ENCODE measurements around the gene NCAM2.

The NCAM2 gene

DNA sequence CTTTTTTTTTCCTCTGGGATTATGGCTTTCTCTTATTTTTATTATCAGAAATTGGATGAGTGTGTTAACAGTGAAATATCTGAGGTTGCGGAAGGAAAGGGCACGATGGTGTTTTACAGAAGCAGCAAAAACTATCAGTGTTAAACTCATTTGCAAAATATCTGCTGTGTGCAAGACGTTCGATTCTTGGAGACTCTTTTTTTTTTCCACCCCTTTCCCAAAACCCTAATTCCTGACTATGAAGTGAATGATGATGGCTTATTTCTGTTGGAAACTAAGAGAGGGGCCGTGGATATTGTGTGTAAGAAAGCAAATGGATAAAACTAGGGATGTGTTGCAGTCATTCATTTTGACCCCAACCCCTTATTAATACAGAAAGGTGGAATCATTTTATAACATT, 677 bp downstream of the NCAM2 start:
- no peak overlapping the region for H3K27ac ChIP-seq (ENCODE audit: low read depth in 2 of 2, low read length in 2 of 2)
- H3K27me3 ChIP-seq (ENCODE audit: control insufficient read depth in 2 of 2, insufficient read depth in 2 of 2, low read length in 2 of 2): peaks cover 0 to 2% of the 10 kb centered on the region in 2 donors
- peak overlapping the region; percentile 63 to 74 for H3K4me3 ChIP-seq (ENCODE audit: low read length in 2 of 2)
- H3K9ac ChIP-seq (ENCODE audit: low read depth in 1 of 2, low read length in 2 of 2): no peak overlapping the region
- no peaks in the 10 kb centered on the region for H3K36me3 ChIP-seq (ENCODE audit: control insufficient read depth in 2 of 2, insufficient read depth in 2 of 2, low read length in 2 of 2)
- H3K4me1 ChIP-seq (ENCODE audit: control insufficient read depth in 2 of 2, insufficient read depth in 2 of 2, low read length in 2 of 2): peaks cover 0 to 2% of the 10 kb centered on the region in 2 donors
- H3K9me3 ChIP-seq (ENCODE audit: control insufficient read depth in 2 of 2, low read length in 2 of 2): no peaks in the 10 kb centered on the region

DNA sequence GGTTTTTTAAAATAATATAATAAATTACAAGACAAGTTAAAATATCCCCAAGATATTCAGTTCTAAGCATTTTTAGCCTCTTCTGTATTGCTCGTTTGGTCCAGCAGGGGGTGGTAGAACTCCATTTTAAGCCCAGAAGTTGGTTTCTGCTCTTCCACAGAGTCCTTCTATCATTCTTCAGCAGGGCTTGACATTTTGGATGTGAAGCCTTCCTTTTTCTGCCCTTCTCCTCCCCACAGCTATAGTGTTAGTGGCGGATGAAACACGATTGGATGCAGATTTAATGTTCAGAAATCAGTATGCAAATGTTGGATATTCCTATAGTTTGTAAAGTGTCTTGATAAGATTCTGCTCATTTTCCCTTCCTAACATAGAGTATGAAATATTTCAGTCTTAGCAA, 1.4 kb downstream of the NCAM2 start:
- Histone ChIP-seq H3K27me3 (ENCODE audit: control insufficient read depth in 2 of 2, insufficient read depth in 2 of 2, low read length in 2 of 2) (peaks cover 0 to 2% of the 10 kb centered on the region in 2 donors), H3K27ac (ENCODE audit: low read depth in 2 of 2, low read length in 2 of 2) (no peak overlapping the region), H3K9ac (ENCODE audit: low read depth in 1 of 2, low read length in 2 of 2) (no peak overlapping the region), H3K9me3 (ENCODE audit: control insufficient read depth in 2 of 2, low read length in 2 of 2) (no peaks in the 10 kb centered on the region), H3K36me3 (ENCODE audit: control insufficient read depth in 2 of 2, insufficient read depth in 2 of 2, low read length in 2 of 2) (no peaks in the 10 kb centered on the region), H3K4me3 (ENCODE audit: low read length in 2 of 2) (no peak overlapping the region), H3K4me1 (ENCODE audit: control insufficient read depth in 2 of 2, insufficient read depth in 2 of 2, low read length in 2 of 2) (peaks cover 0 to 2% of the 10 kb centered on the region in 2 donors)

DNA sequence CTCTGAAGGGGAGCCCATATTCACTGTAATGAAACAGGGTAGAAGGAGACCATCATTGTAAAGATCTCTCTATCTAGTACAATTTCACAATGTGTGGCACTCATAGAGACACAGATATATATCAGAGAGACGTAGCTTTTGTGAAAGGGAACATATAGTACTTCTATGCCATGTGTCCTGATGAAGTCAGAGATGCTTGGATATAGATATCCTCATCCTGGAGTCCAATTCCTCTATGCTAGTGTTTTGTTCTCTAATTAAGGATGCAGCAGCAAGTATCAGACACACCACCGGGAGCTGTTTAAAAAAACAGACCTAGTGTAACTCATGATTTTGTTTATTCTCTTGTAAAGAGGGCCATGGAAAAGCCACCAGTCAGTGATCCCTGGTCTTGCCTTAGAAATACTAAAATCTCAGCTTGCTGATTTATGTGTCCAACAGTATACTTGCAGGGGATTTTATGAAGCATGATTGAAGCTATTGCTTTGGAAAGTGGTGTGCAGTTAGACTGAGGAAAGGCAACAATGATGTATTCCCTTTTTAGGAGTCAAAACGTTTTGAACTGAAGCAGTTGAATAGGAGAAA, 2.5 kb downstream of the NCAM2 start:
- Histone ChIP-seq H3K4me1 (ENCODE audit: control insufficient read depth in 2 of 2, insufficient read depth in 2 of 2, low read length in 2 of 2) (peaks cover 0 to 2% of the 10 kb centered on the region in 2 donors), H3K27me3 (ENCODE audit: control insufficient read depth in 2 of 2, insufficient read depth in 2 of 2, low read length in 2 of 2) (peaks cover 0 to 2% of the 10 kb centered on the region in 2 donors), H3K9me3 (ENCODE audit: control insufficient read depth in 2 of 2, low read length in 2 of 2) (no peaks in the 10 kb centered on the region), H3K27ac (ENCODE audit: low read depth in 2 of 2, low read length in 2 of 2) (no peak overlapping the region), H3K36me3 (ENCODE audit: control insufficient read depth in 2 of 2, insufficient read depth in 2 of 2, low read length in 2 of 2) (no peaks in the 10 kb centered on the region), H3K4me3 (ENCODE audit: low read length in 2 of 2) (no peak overlapping the region), H3K9ac (ENCODE audit: low read depth in 1 of 2, low read length in 2 of 2) (no peak overlapping the region)

DNA sequence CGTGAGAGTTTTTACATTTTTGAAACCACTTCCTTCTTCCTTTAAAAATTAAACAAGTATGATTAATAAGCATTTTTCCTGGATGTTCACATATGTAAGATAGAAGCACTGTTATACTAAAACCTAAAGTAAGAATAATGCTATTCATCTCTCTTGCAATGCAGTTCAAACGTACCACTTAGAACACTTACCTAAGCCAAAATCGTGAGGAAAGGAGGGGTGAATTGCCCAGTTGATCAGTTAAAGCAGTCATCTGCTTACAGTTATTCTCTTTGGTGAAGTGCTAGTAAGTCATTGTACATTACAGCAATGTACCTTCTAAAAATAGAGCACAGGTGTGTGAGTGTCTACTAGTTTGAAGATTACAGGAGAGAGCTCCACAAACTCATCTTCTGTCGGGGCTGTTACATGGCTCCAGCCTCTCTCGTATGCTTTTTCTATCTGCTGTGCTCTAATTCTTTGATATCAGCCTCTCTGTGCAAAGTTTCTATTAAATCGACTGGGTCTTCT, 3.4 kb downstream of the NCAM2 start:
- Histone ChIP-seq H3K4me1 (ENCODE audit: control insufficient read depth in 2 of 2, insufficient read depth in 2 of 2, low read length in 2 of 2) (peaks cover 0 to 2% of the 10 kb centered on the region in 2 donors), H3K27me3 (ENCODE audit: control insufficient read depth in 2 of 2, insufficient read depth in 2 of 2, low read length in 2 of 2) (peaks cover 0 to 2% of the 10 kb centered on the region in 2 donors), H3K27ac (ENCODE audit: low read depth in 2 of 2, low read length in 2 of 2) (no peak overlapping the region), H3K9me3 (ENCODE audit: control insufficient read depth in 2 of 2, low read length in 2 of 2) (no peaks in the 10 kb centered on the region), H3K36me3 (ENCODE audit: control insufficient read depth in 2 of 2, insufficient read depth in 2 of 2, low read length in 2 of 2) (no peaks in the 10 kb centered on the region), H3K9ac (ENCODE audit: low read depth in 1 of 2, low read length in 2 of 2) (no peak overlapping the region), H3K4me3 (ENCODE audit: low read length in 2 of 2) (no peak overlapping the region)

DNA sequence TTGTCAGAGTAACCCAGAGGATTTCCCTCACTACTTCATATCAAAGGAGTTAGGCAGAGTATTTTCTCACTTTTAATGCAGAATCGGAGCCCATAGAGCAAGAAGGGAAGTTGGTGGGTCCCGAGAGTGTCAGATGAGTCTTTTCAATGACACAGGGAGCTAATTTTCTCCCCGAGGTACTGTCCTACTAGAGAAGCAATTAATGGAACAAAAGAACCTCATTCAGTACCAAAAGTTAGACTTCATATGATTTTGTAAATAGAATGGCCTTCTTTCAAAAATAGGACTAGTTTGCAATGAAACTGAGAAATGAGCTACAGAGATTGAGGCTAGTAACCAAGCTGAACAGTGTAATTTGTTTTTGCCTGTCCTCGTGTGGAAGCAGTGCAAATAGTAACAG, 3.9 kb downstream of the NCAM2 start:
- Histone ChIP-seq H3K4me1 (ENCODE audit: control insufficient read depth in 2 of 2, insufficient read depth in 2 of 2, low read length in 2 of 2) (peaks cover 0 to 2% of the 10 kb centered on the region in 2 donors), H3K27ac (ENCODE audit: low read depth in 2 of 2, low read length in 2 of 2) (no peak overlapping the region), H3K27me3 (ENCODE audit: control insufficient read depth in 2 of 2, insufficient read depth in 2 of 2, low read length in 2 of 2) (peaks cover 0 to 2% of the 10 kb centered on the region in 2 donors), H3K36me3 (ENCODE audit: control insufficient read depth in 2 of 2, insufficient read depth in 2 of 2, low read length in 2 of 2) (no peaks in the 10 kb centered on the region), H3K9ac (ENCODE audit: low read depth in 1 of 2, low read length in 2 of 2) (no peak overlapping the region), H3K9me3 (ENCODE audit: control insufficient read depth in 2 of 2, low read length in 2 of 2) (no peaks in the 10 kb centered on the region), H3K4me3 (ENCODE audit: low read length in 2 of 2) (no peak overlapping the region)

DNA sequence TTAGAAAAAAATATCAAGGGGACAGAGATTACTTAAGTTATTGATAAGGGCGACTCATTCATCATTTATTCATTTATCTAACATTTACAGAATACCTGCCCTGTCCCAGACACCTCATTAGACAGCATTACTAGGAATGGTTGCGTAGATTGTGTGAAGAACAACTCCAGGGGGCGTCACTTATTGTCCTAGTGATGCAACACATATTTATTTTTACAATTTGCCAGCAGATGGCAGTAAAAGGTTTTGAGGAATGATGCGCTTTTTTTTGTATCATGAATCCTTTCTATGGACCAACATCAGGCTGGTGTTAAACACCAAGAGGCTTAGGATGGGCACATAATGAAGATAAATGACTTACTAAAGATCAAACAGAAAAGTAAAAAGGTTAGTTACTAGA, 5.5 kb downstream of the NCAM2 start:
- no peak overlapping the region for H3K9ac ChIP-seq (ENCODE audit: low read depth in 1 of 2, low read length in 2 of 2)
- no peak overlapping the region for H3K4me3 ChIP-seq (ENCODE audit: low read length in 2 of 2)
- no peaks in the 10 kb centered on the region for H3K27me3 ChIP-seq (ENCODE audit: control insufficient read depth in 2 of 2, insufficient read depth in 2 of 2, low read length in 2 of 2)
- no peaks in the 10 kb centered on the region for H3K9me3 ChIP-seq (ENCODE audit: control insufficient read depth in 2 of 2, low read length in 2 of 2)
- H3K27ac ChIP-seq (ENCODE audit: low read depth in 2 of 2, low read length in 2 of 2): no peak overlapping the region
- H3K36me3 ChIP-seq (ENCODE audit: control insufficient read depth in 2 of 2, insufficient read depth in 2 of 2, low read length in 2 of 2): no peaks in the 10 kb centered on the region
- no peaks in the 10 kb centered on the region for H3K4me1 ChIP-seq (ENCODE audit: control insufficient read depth in 2 of 2, insufficient read depth in 2 of 2, low read length in 2 of 2)

DNA sequence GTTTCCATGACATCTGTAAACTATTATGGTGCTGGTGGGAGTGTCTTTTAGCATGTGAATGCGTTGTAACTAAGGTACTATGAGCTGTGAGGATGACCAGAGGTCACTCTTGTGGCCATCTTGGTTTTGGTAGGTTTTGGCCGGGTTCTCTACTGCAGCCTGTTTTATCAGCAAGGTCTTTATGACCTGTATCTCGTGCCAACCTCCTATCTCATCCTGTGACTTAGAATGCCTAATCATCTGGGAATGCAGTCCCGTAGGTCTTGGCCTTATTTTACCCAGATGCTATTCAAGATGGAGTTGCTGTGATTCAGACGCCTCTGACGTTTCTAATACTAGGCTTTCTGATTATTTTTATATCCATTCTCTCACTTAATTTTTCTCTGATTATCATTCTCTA, 9.4 kb downstream of the NCAM2 start:
- H3K27me3 ChIP-seq (ENCODE audit: control insufficient read depth in 2 of 2, insufficient read depth in 2 of 2, low read length in 2 of 2): no peaks in the 10 kb centered on the region
- no peak overlapping the region for H3K27ac ChIP-seq (ENCODE audit: low read depth in 2 of 2, low read length in 2 of 2)
- H3K4me3 ChIP-seq (ENCODE audit: low read length in 2 of 2): no peak overlapping the region
- H3K36me3 ChIP-seq (ENCODE audit: control insufficient read depth in 2 of 2, insufficient read depth in 2 of 2, low read length in 2 of 2): no peaks in the 10 kb centered on the region
- H3K9ac ChIP-seq (ENCODE audit: low read depth in 1 of 2, low read length in 2 of 2): no peak overlapping the region
- H3K9me3 ChIP-seq (ENCODE audit: control insufficient read depth in 2 of 2, low read length in 2 of 2): no peaks in the 10 kb centered on the region
- H3K4me1 ChIP-seq (ENCODE audit: control insufficient read depth in 2 of 2, insufficient read depth in 2 of 2, low read length in 2 of 2): no peaks in the 10 kb centered on the region

DNA sequence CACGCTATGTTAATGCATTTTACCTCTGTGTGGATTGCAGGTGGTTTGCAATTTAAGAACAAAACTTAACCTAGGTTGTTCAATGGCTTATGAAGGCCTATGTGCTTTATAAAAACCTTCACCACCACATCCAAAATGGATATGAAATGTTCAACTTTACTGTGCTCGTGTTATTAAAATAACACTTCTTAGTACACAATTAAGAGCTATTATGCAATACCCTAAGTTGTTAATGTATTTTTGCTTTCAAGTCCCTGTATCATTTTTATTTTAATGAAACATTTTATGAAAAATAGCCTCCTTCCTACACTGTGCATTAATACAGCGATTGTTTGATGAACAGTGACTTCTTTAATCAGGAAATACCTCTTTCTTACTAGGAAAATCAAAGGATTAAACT, 12.0 kb downstream of the NCAM2 start:
- H3K4me1 ChIP-seq (ENCODE audit: control insufficient read depth in 2 of 2, insufficient read depth in 2 of 2, low read length in 2 of 2): no peaks in the 10 kb centered on the region
- H3K4me3 ChIP-seq (ENCODE audit: low read length in 2 of 2): no peak overlapping the region
- H3K36me3 ChIP-seq (ENCODE audit: control insufficient read depth in 2 of 2, insufficient read depth in 2 of 2, low read length in 2 of 2): no peaks in the 10 kb centered on the region
- H3K9ac ChIP-seq (ENCODE audit: low read depth in 1 of 2, low read length in 2 of 2): no peak overlapping the region
- H3K27me3 ChIP-seq (ENCODE audit: control insufficient read depth in 2 of 2, insufficient read depth in 2 of 2, low read length in 2 of 2): no peaks in the 10 kb centered on the region
- no peaks in the 10 kb centered on the region for H3K9me3 ChIP-seq (ENCODE audit: control insufficient read depth in 2 of 2, low read length in 2 of 2)
- H3K27ac ChIP-seq (ENCODE audit: low read depth in 2 of 2, low read length in 2 of 2): no peak overlapping the region

DNA sequence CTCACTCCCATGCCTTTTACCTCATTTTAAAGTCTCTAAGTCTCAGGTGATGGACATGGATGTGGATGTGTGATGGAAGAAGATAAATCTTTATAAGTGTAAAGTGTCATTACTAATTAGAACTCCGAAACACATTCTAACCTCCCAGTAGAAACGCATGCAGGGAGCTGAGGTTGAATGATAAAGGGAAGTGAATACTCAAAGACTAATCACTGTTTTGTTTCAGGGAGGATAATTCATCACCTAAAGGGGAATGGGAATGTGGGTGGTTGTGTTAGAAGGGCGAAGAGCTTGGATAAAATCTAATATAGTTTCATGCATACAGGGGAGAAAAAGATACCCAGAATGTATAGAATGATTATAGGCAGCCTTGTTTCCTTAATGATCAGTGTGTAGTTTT, 12.5 kb downstream of the NCAM2 start:
- Histone ChIP-seq H3K4me3 (ENCODE audit: low read length in 2 of 2) (no peak overlapping the region), H3K4me1 (ENCODE audit: control insufficient read depth in 2 of 2, insufficient read depth in 2 of 2, low read length in 2 of 2) (no peaks in the 10 kb centered on the region), H3K9ac (ENCODE audit: low read depth in 1 of 2, low read length in 2 of 2) (no peak overlapping the region), H3K27ac (ENCODE audit: low read depth in 2 of 2, low read length in 2 of 2) (no peak overlapping the region), H3K36me3 (ENCODE audit: control insufficient read depth in 2 of 2, insufficient read depth in 2 of 2, low read length in 2 of 2) (no peaks in the 10 kb centered on the region), H3K9me3 (ENCODE audit: control insufficient read depth in 2 of 2, low read length in 2 of 2) (no peaks in the 10 kb centered on the region), H3K27me3 (ENCODE audit: control insufficient read depth in 2 of 2, insufficient read depth in 2 of 2, low read length in 2 of 2) (no peaks in the 10 kb centered on the region)

DNA sequence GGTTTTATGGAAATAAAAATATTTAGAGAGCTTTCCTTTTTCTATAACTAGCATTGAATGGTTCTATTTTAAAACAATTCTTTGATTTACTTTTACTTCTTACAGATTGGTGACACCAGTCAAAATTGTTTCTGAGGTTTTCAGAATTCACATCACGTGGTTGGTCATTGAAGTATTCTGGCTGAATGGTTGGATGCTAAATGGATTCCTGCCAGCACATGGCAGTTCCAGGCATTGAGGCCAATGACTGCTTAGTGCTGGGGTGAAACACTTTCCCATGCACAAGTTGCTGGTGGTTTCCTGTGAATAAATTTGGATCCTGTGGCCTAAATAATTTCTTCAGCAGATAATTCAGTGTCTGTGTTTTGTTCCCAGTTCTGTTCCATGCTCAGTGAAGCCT, 20.6 kb downstream of the NCAM2 start:
- Histone ChIP-seq H3K9ac (ENCODE audit: low read depth in 1 of 2, low read length in 2 of 2) (no peak overlapping the region), H3K9me3 (ENCODE audit: control insufficient read depth in 2 of 2, low read length in 2 of 2) (no peaks in the 10 kb centered on the region), H3K27ac (ENCODE audit: low read depth in 2 of 2, low read length in 2 of 2) (no peak overlapping the region), H3K4me3 (ENCODE audit: low read length in 2 of 2) (no peak overlapping the region), H3K27me3 (ENCODE audit: control insufficient read depth in 2 of 2, insufficient read depth in 2 of 2, low read length in 2 of 2) (no peaks in the 10 kb centered on the region), H3K4me1 (ENCODE audit: control insufficient read depth in 2 of 2, insufficient read depth in 2 of 2, low read length in 2 of 2) (no peaks in the 10 kb centered on the region), H3K36me3 (ENCODE audit: control insufficient read depth in 2 of 2, insufficient read depth in 2 of 2, low read length in 2 of 2) (no peaks in the 10 kb centered on the region)

DNA sequence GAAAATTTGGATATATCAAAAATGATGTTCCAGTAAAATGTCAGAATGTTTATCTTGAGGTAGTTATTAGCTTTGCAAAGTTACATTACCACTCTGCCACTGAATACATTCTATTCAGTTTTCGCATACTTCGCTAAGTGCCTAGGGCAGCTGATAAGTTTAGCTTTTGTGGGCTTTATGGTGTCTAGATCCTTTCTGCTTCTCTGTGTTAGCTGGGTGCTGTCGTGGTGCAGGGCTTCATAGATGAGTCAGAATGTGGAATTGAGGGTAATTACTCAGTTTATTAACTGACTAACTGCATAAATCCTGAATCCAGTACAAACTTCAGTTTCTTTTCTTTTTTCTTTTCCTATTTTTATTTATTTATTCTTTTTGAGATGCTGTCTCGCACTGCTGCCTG, 21.5 kb downstream of the NCAM2 start:
- no peak overlapping the region for H3K27ac ChIP-seq (ENCODE audit: low read depth in 2 of 2, low read length in 2 of 2)
- H3K27me3 ChIP-seq (ENCODE audit: control insufficient read depth in 2 of 2, insufficient read depth in 2 of 2, low read length in 2 of 2): no peaks in the 10 kb centered on the region

More for the DNA sequence above, 21.5 kb downstream of the NCAM2 start:
- H3K9ac ChIP-seq (ENCODE audit: low read depth in 1 of 2, low read length in 2 of 2): no peak overlapping the region
- H3K4me3 ChIP-seq (ENCODE audit: low read length in 2 of 2): no peak overlapping the region
- no peaks in the 10 kb centered on the region for H3K9me3 ChIP-seq (ENCODE audit: control insufficient read depth in 2 of 2, low read length in 2 of 2)
- no peaks in the 10 kb centered on the region for H3K36me3 ChIP-seq (ENCODE audit: control insufficient read depth in 2 of 2, insufficient read depth in 2 of 2, low read length in 2 of 2)
- no peaks in the 10 kb centered on the region for H3K4me1 ChIP-seq (ENCODE audit: control insufficient read depth in 2 of 2, insufficient read depth in 2 of 2, low read length in 2 of 2)
